ENCODE measurements around the gene MRFAP1L1. TPM values are rescaled to one million over a fixed set of nuclear protein-coding genes. Genes with fewer than 3 reads are reported as not detected.

MRFAP1L1 gene
- total and polyA plus RNA-seq, 2 donors (not counting 3 experiments of a cell fraction or from before 2014, with no cell fraction given), result 28.7 to 42.0 TPM

DNA sequence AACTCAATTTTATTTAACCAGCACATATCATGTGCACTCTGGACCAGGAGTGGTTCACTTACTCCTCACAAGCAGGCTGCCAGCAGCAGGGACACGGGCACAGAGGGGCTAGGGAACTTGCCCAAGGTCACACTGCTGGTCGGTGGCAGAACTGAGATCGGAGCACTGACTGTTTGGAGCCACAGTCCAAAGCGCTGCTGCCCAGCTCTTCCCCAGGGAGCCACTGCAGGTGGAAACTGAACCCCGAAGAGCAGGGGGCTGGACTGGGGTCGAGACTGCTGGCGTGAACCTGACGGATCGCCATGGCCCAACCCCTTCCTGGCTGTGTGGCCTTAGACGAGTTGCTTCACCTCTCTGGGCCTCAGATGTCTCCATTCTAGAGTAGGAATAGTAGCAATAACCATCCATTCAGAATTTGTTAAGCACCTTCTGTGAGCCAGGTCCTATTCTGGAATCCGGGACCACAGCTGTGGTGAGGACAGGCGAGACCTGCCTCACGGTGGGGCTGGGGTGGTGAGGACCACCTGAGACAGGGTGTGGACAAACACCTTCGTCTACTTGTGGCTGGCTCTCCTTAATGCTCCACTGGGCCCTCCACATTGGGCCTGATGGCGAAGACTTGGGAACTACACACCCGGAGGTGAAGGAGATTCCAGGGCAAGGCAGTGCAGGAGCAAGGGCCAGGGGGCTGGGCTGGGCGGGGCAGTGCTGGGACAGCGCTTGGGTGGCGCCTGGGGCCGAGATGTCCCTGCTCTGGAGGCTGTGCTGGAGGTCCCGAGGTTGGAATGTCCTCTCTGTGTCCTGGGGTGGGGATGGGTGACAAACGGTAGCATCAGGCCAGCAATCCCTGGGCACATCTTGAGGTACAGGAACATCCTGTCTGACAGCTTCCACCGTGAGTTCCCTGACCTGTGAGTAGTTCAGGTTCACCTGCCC, 40.9 kb upstream of the MRFAP1L1 start:
- Histone ChIP-seq H3K9ac (replicated peaks; ENCODE audit: extremely low read depth, insufficient read depth, low read length) (no peak overlapping the region), H3K9me1 (replicated peaks; ENCODE audit: control insufficient read depth, extremely low read depth, insufficient read depth, low read length) (no peaks in the 10 kb centered on the region), H3K79me2 (ENCODE audit: control insufficient read depth, insufficient read depth, low read length) (no peaks in the 10 kb centered on the region), H3K4me3 (replicated peaks in 1 of 3; ENCODE audit: insufficient read depth in 1 of 3, low read depth in 1 of 3, low read length in 3 of 3) (no peak overlapping the region), H4K20me1 (replicated peaks; ENCODE audit: control insufficient read depth, extremely low read depth, insufficient read depth, low read length) (no peaks in the 10 kb centered on the region), H3K27ac (ENCODE audit: insufficient read depth, low read depth, low read length) (no peak overlapping the region), H3K4me2 (ENCODE audit: insufficient read depth, low read length) (no peak overlapping the region), H3K4me1 (ENCODE audit: control insufficient read depth, extremely low read depth, insufficient read depth, low read length) (peaks cover 6% of the 10 kb centered on the region), H3K36me3 (ENCODE audit: control insufficient read depth in 2 of 2, extremely low read depth in 1 of 2, insufficient read depth in 2 of 2, low read length in 2 of 2) (no peaks in the 10 kb centered on the region), H3K9me3 (replicated peaks; ENCODE audit: control insufficient read depth, insufficient read depth, low read length) (no peaks in the 10 kb centered on the region), H2AFZ (ENCODE audit: low read depth, low read length) (no peak overlapping the region), H3K27me3 (ENCODE audit: control insufficient read depth in 2 of 2, insufficient read depth in 2 of 2, low read length in 2 of 2) (no peaks in the 10 kb centered on the region)
- dilution Hi-C loops (cut with MboI; ENCODE audit: extremely low pct_ligation_motif_present, low sequenced_read_pairs), result no loop called here
- ChIA-PET CTCF (interaction anchor here (0.7 to 1.7 kb wide), 4 partner anchors 30 to 320 kb away, joined by 3 to 8 read pairs (median 4); no protein-coding TSS in a partner anchor), POLR2A (no interaction called here)
- no peak for TF ChIP-seq POLR2A (IDR thresholded peaks at IDR 0.05; ENCODE audit: low read depth, low read length)
- TF ChIP-seq MYC (IDR thresholded peaks at IDR 0.05; ENCODE audit: low read depth, low read length), result no peak
- TF ChIP-seq, protein P1, sequence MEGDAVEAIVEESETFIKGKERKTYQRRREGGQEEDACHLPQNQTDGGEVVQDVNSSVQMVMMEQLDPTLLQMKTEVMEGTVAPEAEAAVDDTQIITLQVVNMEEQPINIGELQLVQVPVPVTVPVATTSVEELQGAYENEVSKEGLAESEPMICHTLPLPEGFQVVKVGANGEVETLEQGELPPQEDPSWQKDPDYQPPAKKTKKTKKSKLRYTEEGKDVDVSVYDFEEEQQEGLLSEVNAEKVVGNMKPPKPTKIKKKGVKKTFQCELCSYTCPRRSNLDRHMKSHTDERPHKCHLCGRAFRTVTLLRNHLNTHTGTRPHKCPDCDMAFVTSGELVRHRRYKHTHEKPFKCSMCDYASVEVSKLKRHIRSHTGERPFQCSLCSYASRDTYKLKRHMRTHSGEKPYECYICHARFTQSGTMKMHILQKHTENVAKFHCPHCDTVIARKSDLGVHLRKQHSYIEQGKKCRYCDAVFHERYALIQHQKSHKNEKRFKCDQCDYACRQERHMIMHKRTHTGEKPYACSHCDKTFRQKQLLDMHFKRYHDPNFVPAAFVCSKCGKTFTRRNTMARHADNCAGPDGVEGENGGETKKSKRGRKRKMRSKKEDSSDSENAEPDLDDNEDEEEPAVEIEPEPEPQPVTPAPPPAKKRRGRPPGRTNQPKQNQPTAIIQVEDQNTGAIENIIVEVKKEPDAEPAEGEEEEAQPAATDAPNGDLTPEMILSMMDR (IDR thresholded peaks at IDR 0.05; ENCODE audit: extremely low read depth in 1 of 2, insufficient read depth in 1 of 2, low read depth in 1 of 2, low read length in 2 of 2), result no peak
- TF ChIP-seq, protein P2, sequence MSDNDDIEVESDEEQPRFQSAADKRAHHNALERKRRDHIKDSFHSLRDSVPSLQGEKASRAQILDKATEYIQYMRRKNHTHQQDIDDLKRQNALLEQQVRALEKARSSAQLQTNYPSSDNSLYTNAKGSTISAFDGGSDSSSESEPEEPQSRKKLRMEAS (IDR thresholded peaks at IDR 0.05; ENCODE audit: insufficient read depth, insufficient read length), result no peak
- TF ChIP-seq GATA2 (IDR thresholded peaks at IDR 0.05; ENCODE audit: insufficient read depth, insufficient read length, low read depth, low read length), result no peak
- no peak for TF ChIP-seq FOS (IDR thresholded peaks at IDR 0.05; ENCODE audit: borderline replicate concordance, insufficient read depth, low read length)
- no peak for TF ChIP-seq JUN (IDR thresholded peaks at IDR 0.05; ENCODE audit: borderline replicate concordance, insufficient read depth, insufficient read length, low read depth)
- no peak for TF ChIP-seq POLR2AphosphoS5 (IDR thresholded peaks at IDR 0.05; ENCODE audit: insufficient read depth, low read depth, low read length)
- TF ChIP-seq EZH2 (IDR thresholded peaks at IDR 0.05; ENCODE audit: borderline replicate concordance, low read depth, low read length, severe bottlenecking), result no peak
- no TSS peak for BruUV-seq (replicated peaks)
- DNase-seq (ENCODE audit: low read depth, low spot score), result no peak
- FAIRE-seq, result no peak
- intact Hi-C loops (cut with micrococcal nuclease), result no loop called here

Data from endothelial cell of umbilical vein (primary cell).